Renal cortex interstitium (tissue), 15 donors: Measurements from ENCODE around the gene TTYH1. TPM values are rescaled to one million over a fixed set of nuclear protein-coding genes. Genes with fewer than 3 reads are reported as not detected.
"Not testable (repeated sequence)": the region's sequence is repeated elsewhere in the genome, so short reads cannot be mapped to it uniquely, and the experiment has no call there.

Source experiments
- DNase-seq, 11 donors: peaks; one replicate each; pipeline ENCODE4 v3.0.0-alpha.2; 2013; ENCODE audit warnings: low read depth in 9 of 11, low spot score in 4 of 11; ENCODE audit errors: extremely low read depth in 1 of 11
- long read RNA-seq, 16 experiments: transcript quantifications; one replicate each; lab custom pipeline, GENCODE V29; 2026
- polyA plus RNA-seq, 3 donors: library from polyadenylated mRNA; unstranded; fragments of 120-200 nt; gene quantifications; one replicate each; pipeline ENCODE4 v1.2.1, GENCODE V29; 2013; ENCODE audit not compliant: insufficient read length in 3 of 3

Gene TTYH1
- 10 to 100 TPM in 1 of 3 donors, 1 to 10 TPM in 2; 7.7 to 13.5 (median 8.0) TPM for polyA plus RNA-seq
- long read RNA-seq, donor 1, partial matches to known transcripts: 0 of 2 reads
- long read RNA-seq, donor 1, other reads (novel, unspliced or antisense): 0 of 2 reads
- long read RNA-seq, donor 2, partial matches to known transcripts: 0 of 4 reads
- long read RNA-seq, donor 2, other reads (novel, unspliced or antisense): 0 of 4 reads
- long read RNA-seq, donor 3, partial matches to known transcripts: 0 of 3 reads
- long read RNA-seq, donor 3, other reads (novel, unspliced or antisense): 0 of 3 reads
- long read RNA-seq, donor 4, partial matches to known transcripts: 0 of 3 reads
- long read RNA-seq, donor 4, other reads (novel, unspliced or antisense): 0 of 3 reads
- long read RNA-seq, donor 5, transcript TTYH1-202 (14 exons, 1,885 nt): major isoform, 6 of 189 reads
- long read RNA-seq, donor 5, partial matches to known transcripts: 177 of 189 reads
- long read RNA-seq, donor 5, other reads (novel, unspliced or antisense): 5 of 189 reads
- long read RNA-seq, donor 6, partial matches to known transcripts: 0 of 1 reads
- long read RNA-seq, donor 6, other reads (novel, unspliced or antisense): 0 of 1 reads
- long read RNA-seq, donor 7: 0 reads
- long read RNA-seq, donor 8, partial matches to known transcripts: 0 of 3 reads
- long read RNA-seq, donor 8, other reads (novel, unspliced or antisense): 0 of 3 reads
- long read RNA-seq, donor 9, partial matches to known transcripts: 0 of 4 reads
- long read RNA-seq, donor 9, other reads (novel, unspliced or antisense): 0 of 4 reads
- long read RNA-seq, donor 10, partial matches to known transcripts: 0 of 1 reads
- long read RNA-seq, donor 10, other reads (novel, unspliced or antisense): 0 of 1 reads
- long read RNA-seq, donor 11, partial matches to known transcripts: 0 of 2 reads
- long read RNA-seq, donor 11, other reads (novel, unspliced or antisense): 0 of 2 reads
- long read RNA-seq, donor 12, partial matches to known transcripts: 0 of 1 reads
- long read RNA-seq, donor 12, other reads (novel, unspliced or antisense): 0 of 1 reads
- long read RNA-seq, donor 13, partial matches to known transcripts: 0 of 7 reads
- long read RNA-seq, donor 13, other reads (novel, unspliced or antisense): 0 of 7 reads
- long read RNA-seq, donor 14, partial matches to known transcripts: 0 of 1 reads
- long read RNA-seq, donor 14, other reads (novel, unspliced or antisense): 0 of 1 reads
- long read RNA-seq, donor 15, partial matches to known transcripts: 0 of 2 reads
- long read RNA-seq, donor 15, other reads (novel, unspliced or antisense): 0 of 2 reads
- long read RNA-seq, donor 16, partial matches to known transcripts: 0 of 4 reads
- long read RNA-seq, donor 16, other reads (novel, unspliced or antisense): 0 of 4 reads

DNA sequence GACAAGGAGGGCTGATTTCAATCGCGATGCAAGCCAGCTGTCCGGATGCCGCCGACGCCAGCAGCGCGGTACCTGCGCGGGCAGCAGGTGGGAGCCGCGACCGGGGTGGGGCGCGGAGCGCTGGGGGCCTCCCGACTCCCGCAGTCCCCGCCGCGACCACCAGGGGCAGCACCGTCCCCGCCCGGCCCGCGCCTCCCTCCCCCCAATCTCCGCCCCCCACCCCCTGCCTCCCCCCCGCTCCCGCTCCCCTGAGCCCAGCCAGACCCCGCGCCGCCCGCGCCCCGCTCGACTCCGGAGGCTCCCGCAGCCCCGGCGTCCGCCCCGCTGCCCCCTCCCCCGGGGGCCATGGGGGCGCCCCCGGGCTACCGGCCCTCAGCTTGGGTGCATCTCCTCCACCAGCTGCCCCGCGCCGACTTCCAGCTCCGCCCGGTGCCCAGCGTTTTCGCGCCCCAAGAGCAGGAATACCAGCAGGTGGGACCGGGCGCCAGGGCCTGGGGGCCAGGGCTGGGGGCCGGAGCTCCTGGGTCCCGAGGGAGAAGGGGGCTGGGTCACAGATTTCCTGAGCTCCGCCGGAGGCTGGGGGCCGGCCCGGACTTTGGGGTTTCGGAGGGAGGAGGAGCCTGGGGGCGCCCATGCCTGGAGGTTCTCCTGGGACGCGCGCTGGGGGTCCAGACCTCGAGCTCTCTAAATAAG, at the start of gene TTYH1:
Gene TTYH1 (plus strand): TSS at position 257 of the 693 bp plus-strand sequence. CDS start 89 bp downstream, at position 346.
- no peak for DNase-seq

GRCh38 chr19:54365798-54366197, 49.5 kb upstream of the TTYH1 start:
- DNase-seq: not testable (repeated sequence)

- no peak for DNase-seq
Observed at GRCh38 chr19:54366811-54367210, 48.5 kb upstream of the TTYH1 start.

DNA sequence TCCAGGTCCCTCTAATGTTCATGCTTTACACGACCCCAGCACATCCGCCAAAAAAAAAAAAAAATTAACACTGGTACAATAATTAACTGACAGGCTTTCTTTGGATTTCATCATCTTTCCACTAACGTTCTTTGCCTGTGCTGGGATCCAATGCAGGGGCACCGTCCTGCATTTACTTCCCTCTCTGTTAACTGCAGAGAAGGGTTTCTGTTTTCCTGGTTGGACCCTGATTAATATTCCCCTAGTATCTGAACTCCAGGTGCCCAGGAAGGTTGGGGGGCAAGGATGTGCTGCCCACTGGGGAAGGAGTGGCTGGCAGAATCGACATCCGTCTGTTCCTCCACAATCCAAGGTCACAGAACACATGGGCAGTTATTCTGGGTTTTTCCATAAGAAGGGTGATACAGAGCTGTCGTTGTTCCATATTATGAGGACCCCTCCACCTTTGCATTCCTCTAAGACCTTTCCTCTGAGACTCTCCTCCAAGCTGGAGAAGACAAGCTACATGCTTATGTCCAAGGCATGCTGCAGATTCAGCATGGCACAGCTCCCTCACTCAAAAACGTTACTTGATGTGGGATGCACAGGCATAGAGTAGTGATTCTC, 46.1 kb upstream of the TTYH1 start:
- no peak for DNase-seq

DNA sequence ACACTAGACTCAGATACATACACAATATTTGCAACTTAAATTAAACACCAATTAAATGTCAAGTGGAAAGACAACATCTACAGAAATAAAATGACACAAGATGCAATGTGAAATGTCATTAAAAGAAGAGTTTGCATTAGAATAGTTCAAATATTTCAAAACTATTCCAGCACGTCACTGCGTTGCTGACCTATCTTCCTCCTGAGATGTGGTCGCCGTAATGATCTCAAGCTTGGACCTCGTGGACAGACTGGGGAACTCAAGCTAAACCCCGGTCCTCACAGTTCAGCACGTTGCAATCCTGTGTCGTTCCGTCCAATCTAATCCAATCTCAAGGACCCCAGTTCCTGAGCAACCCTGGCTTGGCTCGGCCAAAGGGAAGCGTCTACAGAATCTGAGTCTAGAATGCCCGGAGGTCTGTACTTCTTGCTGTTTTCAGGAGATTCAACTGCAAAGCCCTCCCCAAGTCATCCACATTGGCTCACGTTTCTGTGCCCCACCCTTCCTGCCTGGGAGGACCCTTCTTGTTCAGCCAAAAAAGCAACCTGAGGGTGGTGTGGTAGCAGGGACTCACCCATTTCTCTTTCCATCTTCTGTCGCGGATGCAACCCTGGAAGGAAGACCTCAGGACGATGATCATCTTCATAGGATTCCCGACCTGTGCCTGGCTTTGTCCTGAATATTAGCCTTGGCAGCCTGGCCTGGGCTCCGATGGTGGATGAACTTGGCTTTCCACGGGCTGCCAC, 45.4 kb upstream of the TTYH1 start:
- not testable (repeated sequence) for DNase-seq

GRCh38 chr19:54370434-54370796, 44.8 kb upstream of the TTYH1 start:
- not testable (repeated sequence) for DNase-seq

- not testable (repeated sequence) for DNase-seq
Observed at GRCh38 chr19:54371453-54371852, 43.8 kb upstream of the TTYH1 start.

- DNase-seq: no peak
Observed at GRCh38 chr19:54373781-54374631, 41.3 kb upstream of the TTYH1 start.

DNA sequence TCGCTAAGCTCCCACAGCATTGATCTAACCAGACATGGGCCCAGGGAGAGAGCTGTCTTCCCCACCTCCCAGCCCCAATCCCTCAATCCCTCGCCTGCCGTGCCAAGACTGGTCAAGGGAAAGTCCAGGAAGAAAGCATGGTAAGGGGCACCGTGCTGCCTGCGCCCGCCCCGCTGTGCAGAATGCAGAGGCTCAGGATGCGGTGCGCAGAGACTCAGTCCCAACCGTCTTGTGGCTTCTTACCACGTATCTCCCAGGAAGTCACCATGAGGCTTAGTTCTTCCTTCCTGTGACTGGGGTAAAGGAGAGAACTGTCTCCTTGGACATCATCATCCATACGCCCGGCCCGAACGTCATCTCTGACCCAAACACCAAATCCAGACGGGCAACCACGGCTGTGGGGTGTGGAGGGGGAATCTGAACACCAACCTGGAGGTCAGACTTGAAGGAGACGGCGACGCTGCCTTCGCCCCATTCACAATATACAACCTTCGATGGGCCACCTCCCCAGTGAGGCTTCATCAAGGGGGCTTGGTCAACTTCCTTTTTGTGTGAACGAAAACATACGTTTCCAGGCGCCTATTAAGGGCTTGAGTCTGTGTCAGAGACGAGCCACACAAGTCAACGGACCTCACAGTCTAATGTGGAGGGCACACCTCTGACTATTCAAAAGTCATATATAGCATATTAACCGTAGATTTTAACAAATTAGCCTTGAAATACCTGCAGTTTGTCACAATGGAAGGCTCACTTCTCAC, 39.9 kb upstream of the TTYH1 start:
- not testable (repeated sequence) for DNase-seq

DNA sequence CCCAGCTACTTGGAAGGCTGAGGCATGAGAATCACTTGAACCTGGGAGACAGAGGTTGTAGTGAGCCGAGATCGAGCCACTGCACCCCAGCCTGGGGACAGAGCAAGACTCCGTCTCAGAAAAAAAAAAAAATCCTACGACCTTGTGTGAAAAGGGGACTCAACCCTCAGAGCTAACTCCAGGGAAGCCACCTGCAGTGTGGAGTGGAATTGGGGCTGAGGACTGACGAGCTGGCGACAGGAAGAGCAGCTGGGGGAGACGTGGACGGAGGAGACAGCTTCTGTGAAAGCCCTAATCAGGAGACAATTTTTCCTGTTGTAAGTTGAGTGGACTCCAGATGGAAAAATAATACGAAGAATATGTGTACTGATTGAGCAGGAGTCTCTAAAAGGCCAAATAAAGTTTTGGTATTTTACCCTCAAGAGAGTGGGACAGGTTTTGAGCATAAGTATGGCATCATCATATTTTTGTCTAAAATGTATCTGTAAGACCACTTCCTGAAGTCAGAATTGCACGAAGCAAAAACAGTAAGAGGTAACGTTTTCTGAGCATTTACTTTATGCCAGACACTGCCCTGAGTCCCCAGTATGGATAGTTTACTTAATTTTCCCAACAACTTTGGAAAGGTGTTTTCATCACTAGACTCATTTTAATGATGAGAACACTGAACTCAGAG, 38.5 kb upstream of the TTYH1 start:
- DNase-seq: no peak

DNA sequence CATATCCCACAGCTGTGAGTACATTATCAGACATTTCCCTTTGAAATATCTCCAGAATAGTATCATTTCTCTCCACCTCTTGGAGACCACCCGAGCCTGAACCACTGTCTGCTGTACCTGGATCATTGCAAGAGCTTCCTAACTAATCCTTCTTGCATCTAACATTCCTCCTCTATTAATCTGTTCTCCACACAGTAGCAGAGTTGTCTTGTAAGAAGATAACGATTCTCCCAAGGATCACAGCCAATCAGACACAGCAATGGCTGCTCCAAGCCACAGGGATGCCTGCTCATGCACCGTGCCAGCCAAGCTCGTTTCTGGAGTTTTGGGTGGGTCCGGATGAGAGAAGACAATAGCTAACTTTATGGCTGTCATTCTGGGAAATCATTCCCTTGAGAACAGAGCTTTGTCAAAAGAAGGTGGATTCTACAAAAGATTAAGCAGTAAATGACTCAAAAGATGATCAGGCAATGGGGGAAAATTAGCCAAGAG, 36.0 kb upstream of the TTYH1 start:
- no peak for DNase-seq

DNA sequence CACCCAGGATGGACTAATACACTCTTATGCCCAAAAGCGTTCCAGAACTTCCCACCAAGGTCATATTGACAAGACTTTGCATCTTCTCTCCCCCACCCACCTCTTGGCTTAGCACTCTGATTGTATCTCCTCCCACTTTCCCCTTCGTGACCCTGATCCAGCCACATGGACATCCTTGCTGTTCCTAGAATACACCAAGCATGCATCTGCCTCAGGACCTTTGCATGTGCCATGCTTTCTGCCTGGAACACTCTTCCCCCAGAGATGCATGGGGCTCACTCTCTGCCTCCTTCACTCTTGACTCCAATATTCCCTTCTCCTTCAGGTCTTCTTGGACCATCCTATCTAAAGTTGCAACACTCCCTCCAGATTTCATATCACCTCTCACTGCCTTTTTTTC, 34.4 kb upstream of the TTYH1 start:
- DNase-seq: no peak

DNA sequence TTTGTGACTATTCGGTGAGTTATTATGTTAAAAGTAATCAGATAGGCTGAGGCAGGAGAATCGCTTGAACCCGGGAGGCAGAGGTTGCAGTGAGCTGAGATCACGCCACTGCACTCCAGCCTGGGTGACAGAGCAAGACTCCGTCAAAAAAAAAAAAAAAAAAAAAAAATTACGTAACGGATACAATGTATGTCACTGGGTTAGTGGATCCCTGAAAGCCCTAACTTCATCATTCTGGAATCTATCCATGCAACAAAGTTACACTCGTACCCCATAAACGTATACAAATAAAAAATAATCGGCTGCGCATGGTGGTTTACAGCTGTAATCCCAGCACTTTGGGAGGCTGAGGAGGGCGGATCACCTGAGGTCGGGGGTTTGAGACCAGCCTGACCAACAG, 33.2 kb upstream of the TTYH1 start:
- DNase-seq: not testable (repeated sequence)

- no peak for DNase-seq
Observed at GRCh38 chr19:54383330-54383729, 31.9 kb upstream of the TTYH1 start.
